Astrocyte of the cerebellum (primary cell): ENCODE results near the gene PSMD11.
"Not testable (repeated sequence)": the region's sequence is repeated elsewhere in the genome, so short reads cannot be mapped to it uniquely, and the experiment has no call there.

Experiments
- DNase-seq: peaks from one replicate; pipeline ENCODE4 v3.0.0-alpha.2; 2011; ENCODE audit warnings: low read depth
- H3K4me3 ChIP-seq: 2 replicates; pipeline ENCODE4 v1.5.1; 2011; ENCODE audit warnings: mild to moderate bottlenecking, low read depth, low read length, moderate library complexity
- in situ Hi-C: cut with HindIII; loops from 2 replicates; pipeline ENCODE4 v1.10.0; 2017; ENCODE audit warnings: low sequenced_read_pairs
- TF ChIP-seq, protein P1 (sequence below): IDR thresholded peaks from 2 replicates; pipeline ENCODE4 v1.5.1; 2012; ENCODE audit warnings: low read length, low read depth, moderate library complexity, mild to moderate bottlenecking; ENCODE audit errors: missing control alignments

Gene PSMD11

DNA sequence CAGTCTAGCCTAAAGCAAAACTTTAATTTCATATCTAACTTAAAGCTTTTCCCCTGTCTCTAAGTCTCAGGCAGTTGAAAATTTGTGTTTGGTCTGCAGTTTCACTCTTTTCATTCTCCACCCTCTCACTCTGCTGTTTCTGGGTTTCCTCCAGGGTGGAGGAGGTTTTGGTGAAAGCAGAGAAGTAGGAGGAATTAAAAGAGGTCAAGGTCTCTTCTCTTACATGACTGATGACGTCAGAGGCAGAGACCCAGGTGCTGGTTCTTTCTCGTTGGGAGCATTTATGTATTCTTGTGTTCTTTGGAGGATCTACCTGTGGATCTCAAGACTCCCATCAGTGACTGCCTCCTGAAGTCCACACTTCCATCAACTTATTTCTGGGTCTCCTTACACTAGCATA lies 2.4 kb upstream of the PSMD11 start:
- H3K4me3 ChIP-seq: no peak overlapping the region
- TF ChIP-seq, protein P1, sequence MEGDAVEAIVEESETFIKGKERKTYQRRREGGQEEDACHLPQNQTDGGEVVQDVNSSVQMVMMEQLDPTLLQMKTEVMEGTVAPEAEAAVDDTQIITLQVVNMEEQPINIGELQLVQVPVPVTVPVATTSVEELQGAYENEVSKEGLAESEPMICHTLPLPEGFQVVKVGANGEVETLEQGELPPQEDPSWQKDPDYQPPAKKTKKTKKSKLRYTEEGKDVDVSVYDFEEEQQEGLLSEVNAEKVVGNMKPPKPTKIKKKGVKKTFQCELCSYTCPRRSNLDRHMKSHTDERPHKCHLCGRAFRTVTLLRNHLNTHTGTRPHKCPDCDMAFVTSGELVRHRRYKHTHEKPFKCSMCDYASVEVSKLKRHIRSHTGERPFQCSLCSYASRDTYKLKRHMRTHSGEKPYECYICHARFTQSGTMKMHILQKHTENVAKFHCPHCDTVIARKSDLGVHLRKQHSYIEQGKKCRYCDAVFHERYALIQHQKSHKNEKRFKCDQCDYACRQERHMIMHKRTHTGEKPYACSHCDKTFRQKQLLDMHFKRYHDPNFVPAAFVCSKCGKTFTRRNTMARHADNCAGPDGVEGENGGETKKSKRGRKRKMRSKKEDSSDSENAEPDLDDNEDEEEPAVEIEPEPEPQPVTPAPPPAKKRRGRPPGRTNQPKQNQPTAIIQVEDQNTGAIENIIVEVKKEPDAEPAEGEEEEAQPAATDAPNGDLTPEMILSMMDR: no peak
- in situ Hi-C loops: no loop called here
- no peak for DNase-seq

DNA sequence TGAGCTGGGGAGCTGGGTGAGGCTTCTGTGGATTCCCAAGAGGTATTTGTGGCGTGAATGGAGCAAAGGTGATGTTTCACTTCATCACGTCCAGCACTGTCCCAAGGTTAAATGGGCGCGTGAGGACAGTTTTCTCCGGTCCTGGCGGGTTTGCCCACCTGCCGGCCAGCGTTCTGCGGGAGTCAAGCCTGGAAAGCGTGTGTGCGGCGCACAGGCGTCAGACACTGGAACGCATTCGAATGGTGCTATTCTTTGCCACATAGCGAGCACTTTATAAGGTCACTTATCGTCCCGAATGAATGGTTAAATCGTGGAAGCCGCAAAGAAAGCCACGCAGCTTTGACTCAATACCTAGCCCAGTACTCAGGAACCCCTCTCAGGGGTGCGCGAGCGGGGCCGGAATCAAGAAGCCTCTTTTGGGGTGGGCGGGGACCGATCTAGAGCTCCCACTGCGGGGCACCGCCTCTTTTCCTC lies 446 bp upstream of the PSMD11 start:
- no peak for DNase-seq
- TF ChIP-seq, protein P1: no peak
- in situ Hi-C loops: no loop called here
- H3K4me3 ChIP-seq: peak overlapping the region; percentile 79

DNA sequence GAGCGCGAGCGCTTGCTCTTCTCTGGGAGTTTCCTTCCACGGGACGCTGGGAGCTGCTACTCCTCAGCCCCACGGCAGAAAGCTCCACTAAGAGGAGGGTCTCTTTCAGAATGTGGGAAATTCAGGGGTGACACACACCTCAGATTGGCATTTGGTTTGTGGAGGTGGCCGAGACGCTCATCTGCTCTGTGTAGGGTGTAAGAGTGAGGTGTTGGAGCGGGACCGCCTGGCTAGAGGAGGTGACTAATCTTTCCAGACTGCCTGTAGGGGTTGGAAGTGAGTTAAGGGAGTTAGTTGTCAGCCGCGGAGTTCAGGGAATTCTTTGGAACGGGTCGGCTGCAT lies 735 bp downstream of the PSMD11 start:
- DNase-seq: peak; percentile 24
- TF ChIP-seq, protein P1: no peak
- in situ Hi-C loops: no loop called here
- peak overlapping the region; percentile 79 for H3K4me3 ChIP-seq

GRCh38 chr17:32445497-32445896 lies 1.2 kb downstream of the PSMD11 start:
- TF ChIP-seq, protein P1: no peak
- H3K4me3 ChIP-seq: peak overlapping the region; percentile 79
- no peak for DNase-seq
- in situ Hi-C loops: no loop called here

DNA sequence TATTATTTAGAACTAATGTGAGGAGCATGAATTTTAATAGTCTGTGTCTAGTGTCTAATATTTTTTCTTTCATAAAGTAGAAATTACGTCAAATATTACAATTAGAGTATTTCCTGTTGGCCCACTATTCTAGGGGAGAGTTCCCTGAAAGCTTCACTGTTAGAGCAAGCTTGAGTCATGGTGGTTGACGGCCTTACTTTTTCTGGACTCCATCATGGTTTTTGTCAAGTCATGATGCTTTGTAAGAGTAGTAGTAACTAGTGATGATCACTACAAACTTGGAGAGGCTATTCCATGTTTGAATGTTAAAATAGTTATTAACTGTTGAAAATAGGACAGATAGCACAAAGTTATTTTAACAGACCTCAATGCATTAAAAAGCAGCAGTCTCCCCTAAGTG lies 1.7 kb downstream of the PSMD11 start:
- in situ Hi-C loops: no loop called here
- H3K4me3 ChIP-seq: peak overlapping the region; percentile 79
- TF ChIP-seq, protein P1: no peak
- DNase-seq: no peak

DNA sequence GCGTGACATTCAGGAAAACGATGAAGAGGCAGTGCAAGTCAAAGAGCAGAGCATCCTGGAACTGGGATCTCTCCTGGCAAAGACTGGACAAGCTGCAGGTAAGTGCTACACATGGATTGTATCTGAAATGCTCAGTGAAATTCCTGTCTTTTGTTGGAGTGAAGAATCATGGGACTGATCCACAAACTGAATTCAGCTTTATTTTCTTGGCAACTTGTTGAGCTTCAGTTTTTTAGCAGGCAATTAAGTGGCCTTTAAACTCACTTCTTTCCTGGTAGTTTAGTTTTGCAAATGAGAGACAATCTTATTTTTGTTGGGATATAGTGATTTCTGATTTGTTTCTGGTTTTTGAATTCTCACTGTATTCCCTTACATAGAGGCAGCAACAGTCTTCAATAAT lies 2.6 kb downstream of the PSMD11 start:
- no peak for DNase-seq
- TF ChIP-seq, protein P1: no peak
- no peak overlapping the region for H3K4me3 ChIP-seq
- in situ Hi-C loops: no loop called here

- TF ChIP-seq, protein P1: no peak
- DNase-seq: no peak
- H3K4me3 ChIP-seq: no peak overlapping the region
- in situ Hi-C loops: loop anchor here (25.0 kb wide), 1 partner anchor 312 kb away; no protein-coding TSS in a partner anchor
Measured at GRCh38 chr17:32449963-32450362, 5.7 kb downstream of the PSMD11 start.

DNA sequence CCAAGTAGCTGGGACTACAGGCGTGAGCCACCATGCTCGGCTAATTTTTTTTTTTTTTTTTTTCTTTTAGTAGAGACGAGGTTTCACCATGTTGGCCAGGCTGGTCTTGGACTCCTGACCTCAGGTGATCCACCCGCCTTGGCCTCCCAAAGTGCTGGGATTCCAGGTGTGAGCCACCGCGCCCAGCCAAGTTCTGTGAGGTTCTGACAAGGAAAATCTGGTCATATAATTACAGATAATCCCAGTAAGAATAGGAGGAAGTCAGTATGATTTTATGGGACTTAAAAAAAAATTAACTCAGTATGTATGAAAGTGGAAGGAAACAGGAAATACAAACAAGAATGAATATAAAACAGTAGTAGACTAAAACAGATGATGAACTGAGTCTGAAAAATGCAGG lies 6.1 kb downstream of the PSMD11 start:
- H3K4me3 ChIP-seq, DNase-seq: not testable (repeated sequence)
- in situ Hi-C loops: loop anchor here (25.0 kb wide), 1 partner anchor 312 kb away; no protein-coding TSS in a partner anchor
